Dermis blood vessel endothelial cell (primary cell): ENCODE data around the gene RGS6. TPM values are rescaled to one million over a fixed set of nuclear protein-coding genes. Genes with fewer than 3 reads are reported as not detected.

Experiments
- DNase-seq: peaks from one replicate; pipeline ENCODE4 v3.0.0; 2010
- total RNA-seq: library from RNA; depleted of rRNA; stranded (reverse); fragments of >200 nt; gene quantifications from 2 replicates; pipeline ENCODE4 v1.2.3, GENCODE V29; 2014

Gene RGS6
- total RNA-seq, 1 donor from 2014 or later = not detected

DNA sequence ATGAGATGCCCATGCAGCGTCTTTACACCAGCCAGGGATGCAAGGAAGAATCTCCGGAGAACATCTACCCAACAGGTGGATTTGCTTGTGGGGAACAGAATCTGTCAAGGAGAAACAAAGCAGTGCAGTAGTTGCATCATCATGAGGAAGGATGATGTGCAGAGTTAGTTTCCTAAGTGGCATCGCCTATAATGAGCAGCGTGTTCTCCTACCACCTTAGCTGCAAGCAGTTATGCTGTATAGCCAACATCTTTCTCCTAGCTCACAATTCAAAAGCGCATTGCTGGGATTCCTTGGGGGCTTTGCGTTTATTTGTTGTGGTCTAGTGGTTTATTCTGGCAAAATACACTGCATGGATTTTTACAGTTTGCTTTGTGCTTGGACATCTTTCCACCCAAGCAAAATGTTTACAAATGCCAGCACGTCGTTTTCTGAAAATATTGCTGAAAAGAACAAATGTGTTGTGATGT is 233.0 kb downstream of the RGS6 start:
- DNase-seq = no peak

DNA sequence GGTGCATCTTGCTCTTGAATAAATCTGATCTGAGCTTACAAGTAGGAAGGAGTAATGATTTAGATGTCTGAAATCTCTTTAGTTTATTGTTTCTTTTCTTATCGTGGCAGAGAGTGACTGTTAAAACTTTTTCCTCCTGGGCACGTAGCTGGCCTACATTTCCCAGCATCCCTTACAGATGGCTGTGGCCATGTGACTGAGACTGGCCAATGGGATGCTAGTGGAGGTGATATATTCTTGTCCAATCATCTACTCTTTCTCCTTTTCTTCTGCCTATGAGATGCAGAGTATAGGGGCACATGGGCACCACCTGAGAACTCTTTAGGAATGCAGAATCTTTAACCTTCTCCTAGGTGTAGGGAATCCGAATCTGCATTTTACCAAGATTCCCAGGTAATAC is 237.3 kb downstream of the RGS6 start:
- DNase-seq = no peak

DNA sequence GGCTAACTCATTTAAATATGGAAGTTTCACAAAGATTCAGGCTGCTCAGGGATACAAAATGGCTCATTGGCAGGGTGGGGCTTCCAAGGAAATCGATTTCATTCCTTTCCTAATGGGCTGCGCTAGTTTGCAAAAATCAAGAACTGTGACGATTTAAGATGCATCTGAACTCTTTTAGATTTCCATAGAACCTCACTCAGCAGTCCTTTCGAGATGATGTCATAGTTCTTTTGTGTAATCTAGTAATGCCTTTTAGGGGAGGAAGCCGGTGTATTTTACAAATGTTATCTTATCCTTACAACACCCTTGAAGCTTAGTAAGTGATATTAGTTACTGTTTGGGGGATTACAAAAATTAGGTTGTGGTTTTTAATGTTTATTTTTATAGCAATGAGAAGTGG is 239.8 kb downstream of the RGS6 start:
- DNase-seq = no peak

DNA sequence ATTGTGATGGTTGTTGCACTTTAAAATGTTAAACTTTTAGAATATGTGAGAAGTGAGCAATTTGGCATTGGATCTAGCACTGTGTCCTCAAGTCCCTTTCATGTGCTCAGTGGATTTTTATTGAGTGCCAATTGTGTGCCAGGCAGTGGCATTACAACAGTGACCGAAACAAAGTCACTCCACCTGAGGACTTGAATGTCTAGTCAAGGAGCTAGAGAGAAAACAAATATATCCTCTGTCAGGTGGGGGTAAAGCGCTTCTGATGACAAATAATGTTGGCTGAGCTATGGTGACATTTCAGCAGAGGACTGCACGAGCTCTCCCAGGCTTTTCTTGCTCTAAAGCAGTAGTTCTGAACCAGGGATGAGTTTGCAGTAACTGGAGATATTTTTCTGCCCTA is 240.4 kb downstream of the RGS6 start:
- no peak for DNase-seq

DNA sequence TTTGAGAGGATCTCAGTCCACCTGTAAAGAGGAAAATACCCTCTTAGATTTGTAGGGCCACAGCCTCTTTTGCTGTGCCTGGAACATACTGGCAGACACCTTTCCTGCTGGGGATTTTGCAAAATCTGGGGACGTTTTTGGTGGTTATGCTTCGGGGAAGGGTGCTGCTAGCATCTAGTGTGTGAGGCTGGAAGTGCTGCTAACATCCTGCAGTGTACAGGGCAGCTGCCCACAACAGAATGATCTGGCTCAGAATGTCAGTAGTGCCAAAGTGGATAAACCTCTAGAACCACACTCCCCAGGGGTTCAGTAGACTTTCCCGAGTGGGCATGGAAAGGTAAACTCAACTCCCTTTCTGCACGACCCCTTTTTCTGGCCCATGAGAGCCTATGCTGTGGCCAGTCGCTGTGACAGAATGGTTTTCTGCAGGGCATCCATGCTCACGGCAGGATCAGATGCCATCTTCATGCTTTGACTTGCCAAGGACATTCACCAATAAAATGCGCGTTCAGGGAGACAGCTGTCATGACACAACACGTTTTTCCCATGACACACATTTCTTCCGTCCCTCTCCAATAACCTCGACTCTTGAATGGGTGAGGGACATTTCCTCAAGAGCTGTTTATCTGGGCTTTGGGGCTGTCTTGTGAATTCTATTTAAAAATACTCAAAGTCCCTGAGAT is 240.9 kb downstream of the RGS6 start:
- DNase-seq = no peak

DNA sequence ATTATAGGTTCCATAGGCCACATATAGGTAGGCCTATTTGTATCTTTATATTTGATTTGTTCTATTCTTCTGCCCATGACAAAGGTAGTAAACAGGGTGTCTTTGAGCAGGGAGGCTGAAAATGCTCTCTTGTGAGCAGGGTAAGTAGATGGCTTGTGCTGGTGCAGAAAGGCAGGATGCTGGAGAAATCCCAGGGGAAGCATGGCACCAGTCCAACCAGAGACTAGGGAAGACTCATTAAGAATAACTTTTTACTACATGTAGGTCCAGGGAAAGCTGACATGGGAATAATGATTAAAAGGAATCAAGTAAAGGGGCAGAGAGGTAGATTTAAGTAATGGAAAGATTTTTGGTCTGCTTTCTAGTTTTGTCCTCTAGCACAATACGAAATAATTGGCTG is 245.0 kb downstream of the RGS6 start:
- no peak for DNase-seq

DNA sequence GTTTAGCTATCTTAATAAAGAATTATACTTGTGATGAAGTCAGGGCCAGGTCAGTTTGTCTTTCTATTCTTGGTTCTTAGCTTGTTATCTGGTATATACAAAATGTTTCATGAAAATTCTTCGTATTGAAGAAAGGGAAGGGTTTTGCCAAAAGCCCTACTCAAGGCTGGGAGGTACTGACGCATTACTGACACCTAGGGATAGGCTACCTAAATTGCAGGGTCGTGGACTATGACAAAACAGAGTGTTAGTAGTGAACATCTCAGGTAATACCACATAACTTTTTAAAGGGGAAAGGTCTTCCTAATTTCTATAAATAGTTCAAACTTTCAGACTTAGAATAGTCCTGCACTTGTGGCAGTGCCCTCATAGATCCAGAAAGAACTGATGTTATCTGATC is 246.3 kb downstream of the RGS6 start:
- no peak for DNase-seq

DNA sequence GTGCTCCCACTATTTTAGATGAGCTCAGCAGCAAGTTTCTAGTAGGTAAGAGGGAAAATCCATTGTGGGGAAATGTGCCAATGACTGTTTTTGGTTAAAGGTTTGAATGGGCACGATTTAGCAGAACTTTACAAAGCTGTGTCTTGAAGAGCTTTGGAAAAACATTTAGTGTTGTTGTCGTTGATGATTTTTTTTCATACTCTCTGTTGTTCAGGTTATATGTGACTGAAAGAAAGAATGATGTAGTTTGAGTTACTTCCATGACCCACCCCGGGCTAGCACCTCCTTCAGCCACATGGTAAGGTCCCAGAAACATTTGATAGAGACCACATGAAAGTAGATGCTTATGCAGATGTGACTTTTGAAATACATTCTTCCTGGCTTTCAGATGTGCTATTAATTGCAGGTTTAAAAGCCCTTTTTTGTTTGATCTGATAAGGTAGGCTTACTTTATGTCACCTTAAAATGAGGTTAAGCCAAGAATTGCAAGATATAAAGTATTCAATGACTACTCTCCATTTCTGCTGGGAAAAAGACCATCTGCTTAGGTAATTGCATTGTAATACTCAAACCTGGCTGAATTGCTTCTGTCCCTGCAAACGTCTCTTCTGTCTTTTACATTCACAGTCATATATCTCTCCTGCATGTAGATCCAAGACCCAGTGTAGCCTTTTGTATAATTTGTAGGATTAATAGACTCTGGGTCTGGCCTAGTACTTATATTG is 250.6 kb downstream of the RGS6 start:
- no peak for DNase-seq

DNA sequence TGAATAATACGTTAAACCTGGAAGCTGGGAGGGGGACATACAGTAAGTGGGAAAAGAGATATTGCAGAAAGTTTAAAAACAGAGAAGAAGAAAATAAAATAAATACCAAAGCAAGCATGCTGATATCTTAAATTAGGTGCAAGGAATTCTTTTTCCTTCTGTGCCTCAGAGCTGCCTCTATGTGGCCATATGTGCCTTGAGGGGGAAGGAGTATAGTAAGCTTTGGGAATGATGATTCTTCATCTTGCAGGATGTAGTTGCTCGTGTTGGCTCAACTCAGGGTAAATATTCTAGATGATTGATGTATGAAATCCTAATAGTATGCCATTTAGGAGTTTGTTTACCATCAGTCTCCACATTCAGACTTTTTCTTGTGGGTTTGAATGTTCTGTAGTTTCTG is 251.4 kb downstream of the RGS6 start:
- no peak for DNase-seq

DNA sequence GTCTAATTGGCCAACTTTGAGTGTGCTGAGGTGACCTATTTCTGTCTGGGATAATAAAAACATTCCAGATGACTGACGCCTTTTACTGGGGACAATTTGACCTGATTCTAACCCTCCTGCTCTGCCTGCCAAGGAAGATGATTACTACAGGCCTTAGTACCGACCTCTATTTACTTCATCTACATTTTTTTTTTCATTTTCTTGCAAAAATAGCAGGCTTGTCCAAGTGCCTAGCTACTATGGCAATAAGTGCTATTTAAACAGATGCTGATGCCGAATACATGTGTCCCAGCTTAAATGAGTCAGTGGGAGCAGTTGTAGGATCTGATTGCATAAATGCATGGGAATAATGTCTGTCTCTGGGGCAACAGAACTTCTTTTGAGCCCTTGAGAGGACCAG is 254.3 kb downstream of the RGS6 start:
- no peak for DNase-seq

DNA sequence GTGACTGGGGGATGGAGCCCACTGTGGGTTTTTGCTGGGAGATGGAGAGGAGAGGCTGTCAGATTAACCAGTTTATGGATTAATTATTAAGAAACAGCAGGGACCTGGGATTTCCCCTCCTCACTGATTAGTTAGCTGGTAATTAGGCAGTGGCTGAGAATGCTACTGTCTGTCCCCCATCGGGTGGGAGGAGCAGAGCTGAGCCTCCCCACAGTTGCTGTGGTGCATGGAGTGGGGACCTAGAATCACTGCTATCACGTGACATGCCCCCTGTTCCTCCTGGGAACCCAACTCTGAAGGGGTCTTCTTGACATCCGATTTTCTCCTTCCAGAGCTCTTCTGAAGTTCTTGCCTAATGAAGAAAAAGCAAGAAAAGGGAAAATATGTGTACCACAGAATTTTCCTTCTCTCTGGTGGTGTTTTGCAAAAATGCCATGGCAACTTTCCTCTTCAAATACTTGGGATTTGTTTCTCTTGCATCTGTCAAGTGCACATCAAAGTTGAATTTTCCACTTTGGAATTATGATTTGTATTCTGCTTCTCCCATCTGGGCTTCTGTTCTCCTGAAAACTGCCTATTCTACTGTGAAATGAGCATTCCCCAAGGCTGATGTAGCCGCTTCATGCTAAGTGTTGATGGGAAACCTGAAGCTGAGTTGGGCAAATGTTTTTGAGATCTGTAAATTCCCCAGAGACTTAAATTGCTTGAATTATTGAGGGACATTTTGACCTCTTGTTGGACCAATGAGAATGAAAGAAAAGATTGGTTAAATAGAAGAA is 264.2 kb downstream of the RGS6 start:
- DNase-seq = no peak

DNA sequence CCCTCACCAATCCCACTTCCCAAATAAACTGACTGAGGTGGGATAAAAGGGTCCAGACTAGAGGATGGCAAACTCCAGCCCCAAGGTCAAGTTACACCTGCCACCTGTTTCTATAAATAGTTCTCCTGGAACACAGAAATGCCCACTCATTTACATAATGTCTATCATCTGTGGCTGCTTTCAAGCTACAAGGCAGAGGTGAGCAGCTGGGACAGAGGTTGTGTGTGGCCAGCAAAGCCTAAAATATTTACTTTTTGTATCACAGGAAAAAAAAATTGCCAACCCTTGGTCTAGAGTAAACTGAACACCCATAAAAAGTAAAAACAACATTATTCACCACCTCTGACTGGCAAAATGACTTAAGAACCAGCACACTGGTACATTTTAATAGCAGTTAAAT is 269.4 kb downstream of the RGS6 start:
- DNase-seq = no peak

DNA sequence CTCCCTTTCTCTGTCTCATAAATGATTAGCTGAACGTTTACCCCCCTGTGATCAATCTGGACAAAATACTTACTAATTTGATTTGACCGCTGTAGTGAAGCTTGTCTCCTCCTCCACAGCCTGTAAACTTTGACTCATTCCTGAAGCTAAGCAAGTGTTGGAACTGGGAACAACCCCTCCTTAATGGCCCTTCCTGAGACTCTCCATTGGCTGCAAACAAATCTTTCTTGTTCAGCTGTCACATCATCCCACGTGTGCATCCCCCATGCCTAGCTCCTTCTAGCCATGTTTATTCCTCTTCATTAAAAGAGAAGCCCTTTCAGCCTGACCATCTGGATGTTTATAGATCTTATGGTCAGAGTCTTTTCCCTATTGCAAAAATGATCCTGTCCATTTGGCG is 281.2 kb downstream of the RGS6 start:
- no peak for DNase-seq

DNA sequence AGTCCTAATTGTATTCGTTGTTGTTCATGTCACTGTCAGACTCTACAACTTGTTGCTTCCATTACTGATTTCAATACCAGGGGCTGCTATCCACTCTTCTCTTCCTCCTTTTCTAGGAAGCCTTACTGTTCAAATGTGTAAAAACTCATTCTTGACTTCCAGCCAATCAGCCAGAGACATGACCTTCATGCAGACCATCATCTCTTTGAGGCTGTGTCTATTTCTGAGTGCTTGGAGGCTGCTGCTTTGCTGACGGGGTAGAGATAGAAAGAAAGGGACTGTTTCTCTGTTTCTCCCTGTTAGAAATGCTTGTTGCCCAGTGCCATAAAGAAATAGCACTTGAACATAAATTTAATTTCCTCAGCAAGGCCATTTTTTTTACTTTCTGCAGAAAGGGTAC is 282.9 kb downstream of the RGS6 start:
- no peak for DNase-seq

DNA sequence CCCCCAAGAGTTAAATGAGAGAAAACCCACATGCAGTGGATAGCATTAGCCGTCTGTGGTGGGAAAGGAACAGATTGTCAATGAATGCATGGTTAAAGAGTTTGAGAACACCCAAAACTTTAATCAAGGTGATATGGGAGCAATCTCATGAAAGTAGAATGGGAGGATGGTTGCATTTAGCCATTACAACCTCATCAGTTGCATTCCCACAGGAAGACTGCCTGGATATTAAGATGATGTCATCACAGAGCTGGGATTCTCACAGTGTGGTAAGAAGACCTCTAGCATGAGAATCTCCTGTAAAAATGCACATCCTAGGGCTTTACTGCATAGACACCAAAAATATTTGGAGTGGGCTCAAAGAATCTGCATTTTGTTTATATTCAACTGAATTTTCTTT is 284.9 kb downstream of the RGS6 start:
- DNase-seq = no peak

DNA sequence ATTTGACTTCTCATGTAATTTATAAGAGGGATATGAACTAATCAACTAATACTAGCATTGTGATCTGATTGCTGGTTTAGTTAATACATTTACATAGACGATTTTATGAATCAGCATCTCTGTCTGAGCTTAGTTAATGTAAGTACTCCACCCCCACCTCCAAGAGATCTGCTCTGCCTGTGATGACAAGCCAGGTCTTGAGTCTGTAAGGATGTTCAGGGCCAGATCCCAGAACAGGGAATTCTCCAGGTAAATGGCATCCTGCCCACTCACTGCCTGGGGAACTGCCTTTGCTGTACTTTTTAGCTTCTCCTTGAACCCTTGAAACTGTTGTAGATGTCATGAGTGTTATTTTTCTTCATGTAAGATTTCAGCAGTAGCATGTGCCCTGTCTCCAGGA is 289.8 kb downstream of the RGS6 start:
- no peak for DNase-seq

DNA sequence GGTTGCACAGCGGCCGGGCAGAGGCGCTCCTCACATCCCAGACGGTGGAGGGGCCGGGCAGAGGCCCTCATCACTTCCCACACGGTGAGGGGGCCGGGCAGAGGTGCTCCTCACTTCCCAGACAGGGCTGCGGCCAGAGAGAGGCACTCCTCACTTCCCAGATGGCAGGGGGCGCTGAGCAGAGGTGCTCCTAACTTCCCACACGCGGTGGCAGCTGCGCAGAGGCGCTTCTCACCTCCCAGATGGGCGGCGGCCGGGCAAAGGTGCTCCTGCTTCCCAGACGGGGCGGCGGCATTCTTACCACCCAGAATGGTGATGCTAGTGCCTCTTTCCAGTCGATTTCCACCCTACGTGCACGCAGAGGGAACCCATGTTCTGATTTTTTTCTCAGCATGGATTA is 304.4 kb downstream of the RGS6 start:
- no peak for DNase-seq

DNA sequence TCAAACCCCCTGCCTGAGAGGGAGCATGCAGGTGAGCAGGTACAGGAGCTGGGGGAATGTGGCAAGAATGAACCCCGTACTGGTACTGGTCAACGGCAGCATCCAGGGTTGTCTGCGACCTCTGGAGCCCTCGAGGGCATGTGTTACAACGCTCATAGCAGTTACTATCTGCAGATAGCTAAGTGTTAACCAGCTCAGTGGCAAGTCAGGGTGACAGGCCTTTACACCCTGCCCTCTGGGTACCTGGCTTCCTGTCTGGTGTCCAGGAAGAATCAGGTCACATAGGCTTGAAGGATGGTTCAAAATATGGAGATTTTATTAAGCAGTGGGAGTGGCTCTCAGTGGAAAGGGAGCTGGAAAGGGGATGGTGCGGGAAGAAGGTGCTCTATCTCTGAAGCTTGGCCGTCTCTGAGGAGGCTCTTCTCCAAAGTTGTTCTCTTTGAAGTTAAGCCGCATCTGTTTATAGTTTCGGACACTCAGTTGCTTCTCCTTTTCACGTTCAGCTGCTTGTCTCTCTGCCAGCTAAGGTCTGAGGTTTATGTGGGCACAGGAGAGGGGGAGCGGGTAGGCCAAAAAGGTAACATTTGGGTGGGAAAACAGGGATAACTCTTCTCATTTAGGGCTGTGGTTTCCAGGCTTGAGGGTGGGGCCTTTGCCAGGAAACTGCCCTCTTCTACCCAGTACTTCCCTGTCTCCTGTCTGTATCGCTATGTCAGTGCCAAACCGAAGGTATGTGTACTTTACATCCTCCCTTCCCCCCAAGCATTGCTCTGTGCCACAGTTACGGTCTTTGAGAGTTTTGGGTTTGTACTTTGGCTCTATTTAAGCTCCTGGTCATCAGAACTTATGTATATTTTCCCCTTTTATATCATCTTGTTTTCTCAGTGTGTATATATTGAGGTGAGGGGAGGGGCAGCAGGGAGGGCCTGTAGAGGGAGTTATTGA is 305.8 kb downstream of the RGS6 start:
- no peak for DNase-seq

DNA sequence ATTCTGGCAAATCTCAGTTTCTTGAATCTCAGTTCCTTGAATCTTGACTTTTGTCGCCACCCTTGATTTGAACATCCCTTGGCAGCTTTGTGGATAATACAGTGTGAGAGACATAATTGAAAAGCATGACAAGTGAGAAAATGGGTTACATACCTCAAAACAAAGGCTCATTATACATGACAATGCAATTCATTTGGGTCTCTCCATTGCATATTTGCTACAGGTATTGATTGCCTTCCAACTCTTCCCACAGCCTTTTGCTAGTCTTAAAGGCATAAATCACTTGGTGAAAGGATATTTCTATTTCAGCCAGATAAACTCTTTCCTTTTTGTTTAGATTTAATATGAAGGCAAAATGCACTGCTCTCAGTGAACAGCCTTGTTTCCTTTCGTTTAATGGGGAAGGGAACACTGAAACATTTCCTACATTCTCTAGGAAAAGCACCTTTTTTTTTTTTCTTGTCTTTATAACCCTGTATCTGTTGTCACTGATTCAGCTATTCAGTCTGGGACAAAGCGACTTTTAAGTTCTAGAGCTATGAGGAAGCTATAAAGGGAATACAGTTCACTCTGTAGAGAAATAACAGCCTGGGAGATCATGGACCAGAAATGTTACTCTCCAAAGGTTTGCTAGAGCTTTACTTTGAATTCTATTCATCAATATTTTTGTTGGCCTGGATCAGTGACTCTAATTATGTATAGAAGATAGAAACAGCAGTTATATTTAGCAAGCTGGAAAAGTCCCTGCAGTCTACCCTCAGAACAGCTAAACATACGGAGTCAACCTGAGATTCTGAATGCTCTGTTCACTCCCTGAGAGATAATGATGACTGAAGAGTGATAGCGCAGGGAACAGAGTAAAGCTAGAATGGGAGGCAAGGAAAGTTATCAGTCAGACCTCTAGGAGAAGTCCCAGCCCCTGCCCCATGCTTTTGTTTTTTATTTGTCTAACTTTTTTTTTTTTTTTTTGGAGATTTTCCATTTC is 311.4 kb downstream of the RGS6 start:
- no peak for DNase-seq

DNA sequence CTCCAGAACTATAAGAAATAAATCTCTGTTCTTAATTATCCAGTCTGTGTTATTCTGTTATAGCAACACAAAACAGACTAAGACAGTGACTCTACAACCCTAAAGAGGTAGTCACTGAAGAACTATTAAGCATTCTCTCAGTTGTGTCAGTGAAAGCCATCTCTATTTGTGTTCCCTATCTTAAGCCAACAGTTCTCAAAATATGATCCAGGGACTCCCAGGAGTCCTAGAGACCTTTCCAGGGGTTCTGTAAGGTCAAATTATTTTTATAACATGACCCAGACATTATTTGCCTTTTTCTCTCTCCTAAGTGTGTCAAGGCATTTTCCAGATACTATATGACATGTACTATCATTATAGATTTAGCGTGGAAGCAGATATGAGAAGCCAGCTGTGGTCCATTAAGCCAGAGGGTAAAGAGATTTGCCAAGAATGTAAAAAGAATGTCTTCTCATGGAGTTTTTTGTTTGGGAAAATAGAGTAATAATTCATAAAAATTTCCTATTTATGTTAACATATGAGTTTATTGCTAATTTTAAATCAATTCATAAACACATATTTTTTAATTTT is 315.8 kb downstream of the RGS6 start:
- no peak for DNase-seq

DNA sequence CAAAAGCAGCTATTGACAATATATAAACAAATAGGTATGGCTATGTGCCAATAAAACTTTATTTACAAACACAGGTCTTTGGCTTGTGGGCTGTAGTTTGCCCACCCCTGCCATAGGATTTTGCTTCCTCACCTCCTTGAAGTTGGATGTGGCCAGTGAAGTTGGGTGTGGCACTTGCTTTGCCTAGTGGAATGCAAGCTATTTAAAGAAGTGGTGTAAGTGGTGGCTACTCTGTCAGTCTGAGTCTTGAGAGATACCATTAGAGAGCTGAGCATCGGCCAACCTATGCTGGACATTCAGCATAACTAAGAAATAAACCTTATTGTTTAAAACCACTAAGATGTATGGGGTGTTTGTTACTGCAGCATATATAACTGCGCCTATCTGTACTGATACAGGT is 321.3 kb downstream of the RGS6 start:
- DNase-seq = no peak
